SJCRH30 (cell line): ENCODE data around the gene PGC. TPM values are rescaled to one million over a fixed set of nuclear protein-coding genes. Genes with fewer than 3 reads are reported as not detected.

Source experiments
- total RNA-seq: library from RNA; depleted of rRNA; stranded (reverse); fragments of >200 nt; shearing (Covaris generic); gene quantifications from 2 replicates; pipeline ENCODE4 v1.2.3, GENCODE V29; 2014; rRNA removed

PGC gene
- total RNA-seq, 1 experiment from 2014 or later: not detected

Other genes starting within 250 kb of the PGC start
- 9.2 and 10.3 TPM in 2 replicates for gene FOXP4, start 201.0 kb downstream of the PGC start, total RNA-seq
- 166 and 176 TPM in 2 replicates for gene MDFI, start 108.9 kb downstream of the PGC start, total RNA-seq
- gene TFEB, start 11.8 kb downstream of the PGC start, total RNA-seq: 0.57 and 0.63 TPM in 2 replicates
- 2.6 TPM in 2 replicates for gene FRS3, start 32.5 kb upstream of the PGC start, total RNA-seq
- gene PRICKLE4, start 33.4 kb upstream of the PGC start, total RNA-seq: 0.28 TPM in 1 of 2 replicates, not detected in the other
- 194 and 198 TPM in 2 replicates for gene TOMM6, start 40.3 kb upstream of the PGC start, total RNA-seq
- gene USP49, start 148.0 kb upstream of the PGC start, total RNA-seq: 6.4 and 7.3 TPM in 2 replicates
- 33.4 and 34.8 TPM in 2 replicates for gene MED20, start 173.7 kb upstream of the PGC start, total RNA-seq
- 32.3 and 36.9 TPM in 2 replicates for gene BYSL, start 174.1 kb upstream of the PGC start, total RNA-seq
- 150 and 159 TPM in 2 replicates for gene CCND3, start 194.4 kb upstream of the PGC start, total RNA-seq